SHP77 (cell line): ENCODE measurements around the gene AKAP13.
"Not testable (repeated sequence)": the region's sequence is repeated elsewhere in the genome, so short reads cannot be mapped to it uniquely, and the experiment has no call there.

Experiments used
- DNase-seq, 2 experiments: peaks; one replicate each; lab custom pipeline; 2025; lab: John Stamatoyannopoulos, UW

Gene AKAP13

DNA sequence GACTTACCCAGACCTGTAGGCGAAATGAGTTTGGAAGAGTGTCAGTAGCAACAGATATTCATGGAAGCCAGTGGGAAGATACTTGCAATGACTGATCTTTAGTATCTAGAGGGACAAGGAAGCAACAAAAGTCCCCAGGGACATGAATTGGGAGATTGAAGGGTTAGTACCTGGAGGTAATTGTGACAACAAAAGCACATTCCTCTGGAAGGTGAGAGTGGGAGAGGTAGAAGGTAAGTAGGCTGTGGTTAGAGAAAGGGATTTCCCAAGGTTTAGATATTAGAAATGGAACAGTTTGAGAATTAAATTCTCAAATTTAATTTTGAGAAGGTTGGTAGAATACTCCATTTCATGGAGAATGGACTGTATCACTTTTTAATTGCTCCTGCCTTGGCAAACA lies 191.4 kb downstream of the AKAP13 start:
- no peak for DNase-seq

DNA sequence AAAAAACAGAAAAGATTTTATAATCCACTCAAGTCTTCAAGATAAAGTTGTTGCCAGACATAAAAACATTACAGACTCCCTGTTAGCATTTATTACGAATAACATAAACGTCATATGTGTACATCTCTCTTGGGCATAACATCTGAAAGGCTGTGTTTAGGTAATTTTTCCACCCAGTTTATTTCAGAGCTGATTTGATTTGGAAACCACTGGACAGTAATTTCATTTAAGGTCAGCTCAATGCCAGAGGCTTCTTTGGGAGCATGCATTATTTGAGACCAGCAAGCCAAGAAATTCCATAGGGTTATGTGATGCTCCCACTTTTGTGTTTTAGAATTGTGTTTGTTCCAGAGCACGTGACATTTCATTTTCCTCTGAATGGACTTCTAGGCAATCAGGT lies 196.0 kb downstream of the AKAP13 start:
- DNase-seq, result no peak

DNA sequence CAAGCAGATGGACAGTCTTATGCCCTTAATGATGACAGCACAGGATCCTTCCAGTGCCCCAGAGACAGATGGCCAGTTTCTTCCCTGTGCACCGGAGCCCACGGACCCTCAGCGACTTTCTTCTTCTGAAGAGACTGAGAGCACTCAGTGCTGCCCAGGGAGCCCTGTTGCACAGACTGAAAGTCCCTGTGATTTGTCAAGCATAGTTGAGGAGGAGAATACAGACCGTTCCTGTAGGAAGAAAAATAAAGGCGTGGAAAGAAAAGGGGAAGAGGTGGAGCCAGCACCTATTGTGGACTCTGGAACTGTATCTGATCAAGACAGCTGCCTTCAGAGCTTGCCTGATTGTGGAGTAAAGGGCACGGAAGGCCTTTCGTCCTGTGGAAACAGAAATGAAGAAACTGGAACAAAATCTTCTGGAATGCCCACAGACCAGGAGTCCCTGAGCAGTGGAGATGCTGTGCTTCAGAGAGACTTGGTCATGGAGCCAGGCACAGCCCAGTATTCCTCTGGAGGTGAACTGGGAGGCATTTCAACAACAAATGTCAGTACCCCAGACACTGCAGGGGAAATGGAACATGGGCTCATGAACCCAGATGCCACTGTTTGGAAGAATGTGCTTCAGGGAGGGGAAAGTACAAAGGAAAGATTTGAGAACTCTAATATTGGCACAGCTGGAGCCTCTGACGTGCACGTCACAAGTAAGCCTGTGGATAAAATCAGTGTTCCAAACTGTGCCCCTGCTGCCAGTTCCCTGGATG lies 198.7 kb downstream of the AKAP13 start:
- DNase-seq, result no peak

DNA sequence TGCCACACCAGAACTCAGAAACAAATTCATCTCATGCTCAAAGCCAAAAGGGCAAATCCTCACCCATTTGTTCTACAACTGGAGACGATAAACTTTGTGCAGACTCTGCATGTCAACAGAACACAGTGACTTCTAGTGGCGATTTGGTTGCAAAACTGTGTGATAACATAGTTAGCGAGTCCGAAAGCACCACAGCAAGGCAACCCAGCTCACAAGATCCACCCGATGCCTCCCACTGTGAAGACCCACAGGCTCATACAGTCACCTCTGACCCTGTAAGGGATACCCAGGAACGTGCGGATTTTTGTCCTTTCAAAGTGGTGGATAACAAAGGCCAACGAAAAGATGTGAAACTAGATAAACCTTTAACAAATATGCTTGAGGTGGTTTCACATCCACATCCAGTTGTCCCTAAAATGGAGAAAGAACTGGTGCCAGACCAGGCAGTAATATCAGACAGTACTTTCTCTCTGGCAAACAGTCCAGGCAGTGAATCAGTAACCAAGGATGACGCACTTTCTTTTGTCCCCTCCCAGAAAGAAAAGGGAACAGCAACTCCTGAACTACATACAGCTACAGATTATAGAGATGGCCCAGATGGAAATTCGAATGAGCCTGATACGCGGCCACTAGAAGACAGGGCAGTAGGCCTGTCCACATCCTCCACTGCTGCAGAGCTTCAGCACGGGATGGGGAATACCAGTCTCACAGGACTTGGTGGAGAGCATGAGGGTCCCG lies 199.7 kb downstream of the AKAP13 start:
- DNase-seq, result no peak

DNA sequence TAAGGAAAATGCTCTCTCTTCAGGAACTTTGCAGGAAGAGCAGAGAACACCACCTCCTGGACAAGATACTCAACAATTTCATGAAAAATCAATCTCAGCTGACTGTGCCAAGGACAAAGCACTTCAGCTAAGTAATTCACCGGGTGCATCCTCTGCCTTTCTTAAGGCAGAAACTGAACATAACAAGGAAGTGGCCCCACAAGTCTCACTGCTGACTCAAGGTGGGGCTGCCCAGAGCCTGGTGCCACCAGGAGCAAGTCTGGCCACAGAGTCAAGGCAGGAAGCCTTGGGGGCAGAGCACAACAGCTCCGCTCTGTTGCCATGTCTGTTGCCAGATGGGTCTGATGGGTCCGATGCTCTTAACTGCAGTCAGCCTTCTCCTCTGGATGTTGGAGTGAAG lies 200.5 kb downstream of the AKAP13 start:
- no peak for DNase-seq

DNA sequence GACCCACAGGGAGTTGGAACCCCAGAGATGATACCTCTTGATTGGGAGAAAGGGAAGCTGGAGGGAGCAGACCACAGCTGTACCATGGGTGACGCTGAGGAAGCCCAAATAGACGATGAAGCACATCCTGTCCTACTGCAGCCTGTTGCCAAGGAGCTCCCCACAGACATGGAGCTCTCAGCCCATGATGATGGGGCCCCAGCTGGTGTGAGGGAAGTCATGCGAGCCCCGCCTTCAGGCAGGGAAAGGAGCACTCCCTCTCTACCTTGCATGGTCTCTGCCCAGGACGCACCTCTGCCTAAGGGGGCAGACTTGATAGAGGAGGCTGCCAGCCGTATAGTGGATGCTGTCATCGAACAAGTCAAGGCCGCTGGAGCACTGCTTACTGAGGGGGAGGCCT lies 201.1 kb downstream of the AKAP13 start:
- no peak for DNase-seq

DNA sequence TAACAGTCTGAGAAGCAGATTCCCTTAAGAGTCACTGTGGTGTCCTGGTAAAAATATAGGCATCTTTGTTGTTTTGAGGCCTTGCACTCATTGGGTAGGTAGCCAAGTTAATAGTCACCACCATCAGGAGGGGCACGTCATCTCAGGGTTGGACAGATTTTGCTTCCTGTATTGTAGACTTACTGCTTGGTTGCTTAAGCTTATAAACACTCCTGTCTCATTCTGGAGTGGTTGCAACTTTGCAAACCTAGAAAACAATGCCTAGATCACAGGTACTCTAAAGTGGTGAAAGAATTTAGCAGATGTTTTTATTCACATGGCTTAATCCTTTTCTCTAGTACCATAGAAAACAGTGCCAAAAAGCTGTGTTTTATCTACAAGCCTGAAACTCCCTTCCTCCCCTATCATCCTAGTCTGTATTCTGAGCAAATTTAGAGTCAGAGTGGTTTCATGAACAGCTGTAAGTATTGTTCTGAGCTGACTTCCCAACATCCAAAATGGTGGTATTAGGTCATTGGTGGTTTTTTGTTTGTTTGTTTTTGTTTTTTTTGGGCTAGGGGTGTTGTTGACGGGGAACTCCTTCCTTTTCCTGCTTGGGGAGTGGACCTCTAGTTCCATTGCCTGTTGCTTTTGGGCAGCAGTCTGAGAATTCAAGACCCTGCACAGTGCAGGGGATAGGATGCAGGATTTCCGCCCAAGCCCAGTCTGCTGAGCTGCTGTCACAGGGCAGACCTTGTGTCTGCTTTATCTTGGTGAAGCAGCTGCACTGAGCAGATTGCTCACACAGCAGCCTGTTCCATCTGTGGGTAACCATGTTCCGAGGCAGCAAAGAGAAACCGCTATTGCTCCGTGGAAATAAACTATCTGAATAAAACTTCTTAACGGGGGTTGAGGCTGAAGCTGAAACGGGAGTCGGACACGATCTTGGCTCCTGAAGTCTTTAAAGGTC lies 202.0 kb downstream of the AKAP13 start:
- DNase-seq, result no peak

DNA sequence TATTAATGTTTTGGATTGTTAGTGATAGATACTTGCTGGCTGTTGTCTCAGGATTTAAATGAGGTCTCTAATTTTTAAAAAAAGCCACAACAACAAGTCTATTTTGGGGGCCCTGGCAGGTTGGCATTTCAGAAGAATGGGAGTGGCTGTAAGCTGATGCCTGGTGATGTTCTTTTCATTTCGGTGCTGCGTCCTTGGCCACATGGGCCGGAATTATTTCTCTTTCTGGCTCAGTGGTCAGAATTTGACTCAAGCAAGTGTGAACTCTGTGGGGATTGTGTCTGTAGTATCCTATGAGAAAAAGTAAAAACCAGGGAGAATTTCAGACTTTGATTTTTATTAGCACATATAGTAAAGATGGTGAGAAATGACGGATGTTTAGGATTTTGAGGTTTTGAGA lies 203.0 kb downstream of the AKAP13 start:
- no peak for DNase-seq

DNA sequence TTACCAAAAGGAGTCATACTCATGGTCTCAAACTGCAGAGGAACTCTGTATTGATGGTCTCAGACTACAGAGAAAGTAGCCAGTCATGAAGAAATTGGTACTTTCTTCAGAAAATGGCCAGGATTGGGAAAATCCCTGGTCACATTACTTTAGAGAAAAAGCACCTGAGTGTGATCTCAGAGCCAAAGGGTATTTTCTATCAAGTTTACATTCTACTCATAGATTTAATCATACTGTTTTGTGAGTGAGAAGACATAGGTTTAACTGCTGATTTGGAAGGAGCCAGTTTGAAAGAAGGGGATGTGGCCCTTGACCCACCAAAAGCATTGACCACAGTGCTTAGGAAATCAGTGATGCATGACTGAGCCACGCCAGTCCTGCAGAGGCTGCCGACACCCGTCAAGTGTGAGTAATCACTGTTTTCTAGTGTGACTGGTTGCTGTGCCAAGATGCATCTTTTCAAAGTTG lies 203.6 kb downstream of the AKAP13 start:
- no peak for DNase-seq

DNA sequence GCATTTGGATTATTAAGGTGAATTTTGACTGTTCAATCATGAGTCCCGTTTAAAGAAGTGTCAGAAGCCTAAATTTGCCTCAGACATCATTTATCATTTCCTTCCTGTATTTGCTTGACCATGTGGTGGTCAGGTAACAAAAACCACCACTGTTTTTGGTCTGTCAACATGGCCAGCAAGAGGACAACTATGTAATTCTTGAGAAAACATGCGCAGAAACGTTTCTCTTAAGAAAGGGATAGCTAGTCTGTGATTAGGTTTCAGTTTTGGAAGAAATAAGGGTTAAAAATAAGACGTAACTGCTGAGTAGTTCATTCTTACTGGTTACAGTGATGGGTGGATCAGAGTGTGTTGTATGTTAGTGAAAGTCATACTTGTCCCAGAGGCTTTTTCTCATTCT lies 204.5 kb downstream of the AKAP13 start:
- DNase-seq, result no peak

DNA sequence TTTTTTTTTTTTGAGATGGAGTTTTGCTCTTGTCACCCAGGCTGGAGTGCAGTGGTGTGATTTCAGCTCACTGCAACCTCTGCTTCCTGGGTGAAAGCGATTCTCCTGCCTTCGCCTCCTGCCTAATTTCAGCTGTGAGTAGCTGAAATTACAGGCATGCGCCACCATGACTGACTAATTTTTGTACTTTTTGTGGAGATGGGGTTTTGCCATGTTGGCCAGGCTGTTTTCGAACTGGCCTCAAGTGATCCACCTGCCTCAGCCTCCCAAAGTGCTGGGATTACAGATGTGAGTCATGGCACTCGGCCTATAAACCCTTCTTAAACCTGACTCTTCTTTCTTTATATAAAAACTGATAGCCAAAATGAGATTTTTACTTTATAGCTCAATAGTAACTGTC lies 205.8 kb downstream of the AKAP13 start:
- not testable (repeated sequence) for DNase-seq

DNA sequence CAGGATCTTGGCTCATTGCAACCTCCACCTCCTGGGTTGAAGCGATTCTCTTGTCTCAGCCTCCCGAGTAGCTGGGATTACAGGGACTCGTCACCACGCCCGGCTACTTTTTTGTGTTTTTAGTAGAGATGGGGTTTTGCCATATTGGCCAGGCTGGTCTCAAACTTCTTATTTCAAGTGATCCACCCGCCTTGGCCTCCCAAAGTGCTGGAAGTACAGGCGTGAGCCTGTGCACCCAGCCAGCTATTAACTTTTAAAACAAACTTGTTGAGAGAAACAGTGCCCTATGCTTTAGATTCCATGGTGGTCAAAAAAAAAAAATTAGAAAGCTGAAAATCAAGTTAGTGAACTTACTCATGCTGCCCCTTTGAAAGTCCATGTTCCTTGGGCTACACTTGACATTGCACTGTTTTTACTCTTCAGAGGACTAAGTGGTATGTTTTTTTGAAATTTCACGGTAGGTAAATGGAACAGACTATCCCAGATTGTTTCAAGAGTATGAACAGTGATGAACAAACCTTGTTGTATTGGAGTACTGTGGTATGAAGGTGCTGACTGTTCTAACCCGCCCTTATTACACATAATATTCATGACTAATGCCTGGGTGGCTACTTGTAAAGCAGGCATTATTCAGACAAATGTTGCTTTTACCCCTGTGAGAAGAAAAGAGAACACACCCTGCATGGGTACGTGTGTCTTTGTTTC lies 207.5 kb downstream of the AKAP13 start:
- DNase-seq, result no peak

DNA sequence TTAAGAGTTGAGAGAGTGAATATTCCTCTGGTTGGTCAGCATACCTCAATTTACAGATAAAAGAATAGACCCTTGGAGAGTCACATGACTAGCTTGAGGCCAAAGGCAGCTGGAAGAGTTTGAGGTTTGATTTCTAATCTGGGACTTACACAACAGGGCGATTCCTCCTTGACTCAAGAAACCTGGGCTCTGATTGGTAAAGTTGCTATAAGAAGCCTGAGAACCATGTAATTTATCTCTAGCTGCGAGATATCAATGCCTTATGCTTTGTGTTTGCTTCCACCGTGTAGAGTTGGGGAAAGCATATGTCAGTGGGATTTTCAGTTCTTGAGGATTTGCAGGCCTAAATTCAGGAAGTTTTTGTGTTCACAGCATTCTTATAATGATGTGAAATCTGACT lies 208.3 kb downstream of the AKAP13 start:
- DNase-seq, result no peak

DNA sequence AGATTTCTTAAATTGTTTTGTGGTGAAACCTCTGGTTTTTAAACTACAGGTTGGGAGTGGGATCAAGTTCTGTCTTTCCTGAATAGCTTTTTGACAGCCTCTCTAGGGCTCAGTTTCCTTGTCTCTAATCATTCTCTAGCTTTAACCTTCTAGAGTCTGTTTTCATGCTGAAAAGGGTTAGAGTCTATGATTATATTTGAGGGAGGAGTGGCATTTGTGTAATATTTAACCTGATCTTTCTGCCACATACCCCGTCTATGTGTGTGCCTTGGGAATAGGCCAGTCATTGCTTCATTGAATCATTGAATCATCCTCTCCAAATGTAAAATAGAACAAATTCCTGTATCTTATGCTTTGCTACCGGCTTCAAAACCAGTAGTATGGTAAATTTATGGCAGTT lies 209.4 kb downstream of the AKAP13 start:
- DNase-seq, result no peak

DNA sequence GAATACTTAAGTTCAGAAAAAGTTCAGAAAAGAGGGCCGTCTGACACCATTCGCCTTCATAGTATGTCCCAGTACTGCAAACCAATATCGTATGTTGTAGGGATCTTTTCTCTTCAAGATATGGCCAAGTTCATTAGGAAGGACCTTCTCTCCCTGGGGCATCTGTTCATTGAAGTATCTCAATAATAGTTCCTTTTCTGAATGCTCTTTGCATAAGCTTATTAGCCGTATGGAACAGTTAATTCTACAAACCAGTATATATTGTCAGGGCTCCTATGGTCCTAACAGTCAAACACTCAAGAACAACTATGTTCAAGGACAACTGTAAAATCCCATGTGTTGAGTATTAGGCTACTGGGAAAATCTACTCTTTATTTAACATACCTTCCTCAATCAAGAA lies 211.2 kb downstream of the AKAP13 start:
- no peak for DNase-seq

DNA sequence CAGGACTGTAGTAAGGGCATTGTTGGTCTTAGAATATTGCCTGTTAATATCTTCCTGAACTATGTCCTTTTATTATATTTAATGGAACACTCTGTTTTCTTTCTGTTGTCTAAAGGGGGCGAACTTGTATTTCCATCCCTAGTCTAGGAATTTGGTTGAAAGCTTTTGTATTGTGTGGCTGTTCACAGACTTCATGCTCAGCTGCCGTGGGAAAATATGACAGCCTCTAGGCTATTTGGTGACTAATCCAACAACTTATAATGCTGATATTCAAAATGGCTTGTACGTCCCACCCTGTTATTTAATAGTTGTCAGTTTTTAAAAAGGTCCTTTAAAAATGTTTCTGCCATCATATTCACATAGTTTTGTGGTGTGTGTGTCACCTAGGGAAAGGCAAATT lies 211.7 kb downstream of the AKAP13 start:
- DNase-seq, result no peak

DNA sequence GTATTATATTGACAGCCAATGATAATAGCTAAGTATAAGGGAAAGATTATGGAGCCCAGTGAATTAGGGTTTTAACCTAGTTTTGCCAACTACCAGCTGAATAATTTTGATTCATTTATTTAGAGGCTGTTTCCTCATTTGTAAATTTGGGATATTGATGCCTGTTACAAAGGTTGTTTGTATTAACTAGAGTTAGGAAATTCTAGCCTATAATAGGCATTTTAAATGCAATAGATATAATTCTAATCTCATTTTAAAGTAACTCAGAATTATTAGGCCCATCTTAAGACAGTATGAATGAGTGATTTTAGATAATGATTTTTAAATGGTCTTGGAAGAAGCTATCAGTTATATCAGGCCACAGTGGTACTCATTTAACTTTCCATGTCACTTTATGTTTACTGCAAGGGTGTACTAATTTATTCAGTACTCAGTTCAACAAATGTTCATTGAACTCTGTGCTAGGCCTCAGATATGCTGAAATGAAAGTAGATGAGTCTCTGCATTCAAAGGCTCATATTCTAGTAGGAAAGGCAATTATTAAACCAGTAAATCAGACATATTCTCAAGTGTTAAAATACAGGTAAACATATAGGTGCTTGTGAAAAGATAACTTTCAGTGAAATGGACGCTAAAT lies 213.5 kb downstream of the AKAP13 start:
- DNase-seq, result no peak

DNA sequence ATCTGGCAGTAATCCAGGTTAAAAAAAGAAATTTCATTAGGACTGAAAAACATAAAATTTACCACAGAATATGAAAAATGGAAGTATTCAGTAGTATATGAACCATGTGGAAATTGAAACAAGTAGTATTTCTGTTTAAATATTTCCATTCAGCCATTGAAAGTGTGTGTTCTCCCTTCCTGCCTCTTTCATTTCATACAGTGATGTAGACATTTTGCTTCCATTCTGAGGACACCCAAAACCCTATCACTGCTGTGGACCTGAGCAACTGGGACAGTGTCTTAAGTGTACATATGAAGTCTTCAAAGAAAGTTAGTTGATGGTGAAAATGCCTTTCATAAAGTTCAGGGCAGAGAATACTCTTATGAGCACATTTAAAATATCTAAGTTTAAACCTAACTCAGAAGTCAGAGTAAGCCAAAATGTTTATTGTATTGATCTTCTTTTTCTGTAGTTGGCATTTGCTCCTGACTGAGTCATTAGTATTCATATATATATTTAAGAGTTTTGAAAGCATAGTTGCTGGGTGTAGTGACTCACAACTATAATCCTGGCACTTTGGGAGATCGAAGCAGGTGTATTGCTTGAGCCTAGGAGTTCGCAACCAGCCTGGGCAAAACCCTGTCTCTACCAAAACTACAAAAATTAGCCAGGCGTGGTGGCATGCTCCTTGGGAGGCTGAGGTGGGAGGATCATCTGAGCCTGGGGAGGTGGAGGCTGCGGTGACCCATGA lies 215.6 kb downstream of the AKAP13 start:
- no peak for DNase-seq

DNA sequence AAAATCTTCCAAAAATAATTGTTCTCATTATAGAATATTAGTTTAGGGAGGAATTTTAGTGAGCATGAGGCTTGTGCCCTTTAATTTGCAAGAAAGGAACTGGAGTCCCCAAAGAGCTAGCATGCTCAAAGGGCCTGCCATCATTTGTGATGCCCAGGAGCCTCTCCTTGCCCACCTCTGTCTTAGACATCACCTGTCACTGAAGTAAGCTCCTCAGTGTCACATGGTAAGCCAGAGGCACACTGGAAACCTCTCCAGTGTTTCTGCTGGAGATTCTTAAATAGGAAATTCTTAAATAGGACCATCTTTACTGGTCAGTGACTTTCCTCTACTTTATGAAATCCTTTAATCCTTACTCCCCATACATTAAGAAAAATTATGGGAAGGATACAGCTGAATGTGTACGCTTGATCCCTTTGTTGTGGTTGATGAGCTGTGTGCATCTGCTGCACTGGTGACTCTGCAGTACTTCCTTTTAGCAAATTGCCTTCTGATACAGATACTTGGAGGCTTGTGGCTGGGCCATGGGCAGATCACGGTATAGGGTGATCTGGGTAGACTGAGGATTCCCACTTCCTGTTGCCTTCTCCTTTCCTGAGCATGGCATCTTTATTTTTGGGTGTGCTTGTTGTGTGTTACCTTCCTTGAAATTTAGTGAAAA lies 216.9 kb downstream of the AKAP13 start:
- no peak for DNase-seq

DNA sequence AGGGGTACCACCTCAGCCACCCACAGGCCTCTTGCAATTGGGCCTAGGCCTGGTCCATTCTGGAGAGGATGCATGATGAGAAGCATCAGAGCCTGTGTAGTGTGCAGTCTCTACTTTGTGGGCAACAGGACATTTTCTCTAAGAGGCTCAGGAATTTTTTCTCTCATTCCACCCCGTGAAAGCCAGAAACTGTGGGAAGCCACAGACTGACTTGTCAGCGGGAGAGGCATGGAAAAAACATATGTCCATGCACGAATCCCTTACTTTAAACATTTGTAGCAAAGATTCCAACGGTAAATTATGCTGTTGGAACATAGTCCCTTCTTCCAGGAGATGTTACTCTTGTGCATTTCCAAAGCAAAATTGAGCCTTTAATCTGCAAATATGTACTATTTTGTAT lies 217.8 kb downstream of the AKAP13 start:
- DNase-seq, result no peak
